Measurements from ENCODE around the gene GCNA. TPM values are rescaled to one million over a fixed set of nuclear protein-coding genes. Genes with fewer than 3 reads are reported as not detected.

GCNA gene
- total and polyA plus RNA-seq, 8 donors: 0.64 to 3.2 (median 2.3) TPM

- Histone ChIP-seq H3K9me3 (no peaks in the 10 kb centered on the region), H3K27me3 (no peaks in the 10 kb centered on the region), H3K4me1 (peaks cover 0 to 79% of the 10 kb centered on the region in 2 donors), H3K4me3 (no peak overlapping the region), H3K36me3 (peaks cover 0 to 23% of the 10 kb centered on the region in 2 donors), H3K27ac (peak overlapping the region; percentile 4 to 66)
- intact Hi-C loops (cut with DNase I): no loop called here
- ATAC-seq (peak; percentile 54), DNase-seq (no peak)
- TF ChIP-seq, protein P1, sequence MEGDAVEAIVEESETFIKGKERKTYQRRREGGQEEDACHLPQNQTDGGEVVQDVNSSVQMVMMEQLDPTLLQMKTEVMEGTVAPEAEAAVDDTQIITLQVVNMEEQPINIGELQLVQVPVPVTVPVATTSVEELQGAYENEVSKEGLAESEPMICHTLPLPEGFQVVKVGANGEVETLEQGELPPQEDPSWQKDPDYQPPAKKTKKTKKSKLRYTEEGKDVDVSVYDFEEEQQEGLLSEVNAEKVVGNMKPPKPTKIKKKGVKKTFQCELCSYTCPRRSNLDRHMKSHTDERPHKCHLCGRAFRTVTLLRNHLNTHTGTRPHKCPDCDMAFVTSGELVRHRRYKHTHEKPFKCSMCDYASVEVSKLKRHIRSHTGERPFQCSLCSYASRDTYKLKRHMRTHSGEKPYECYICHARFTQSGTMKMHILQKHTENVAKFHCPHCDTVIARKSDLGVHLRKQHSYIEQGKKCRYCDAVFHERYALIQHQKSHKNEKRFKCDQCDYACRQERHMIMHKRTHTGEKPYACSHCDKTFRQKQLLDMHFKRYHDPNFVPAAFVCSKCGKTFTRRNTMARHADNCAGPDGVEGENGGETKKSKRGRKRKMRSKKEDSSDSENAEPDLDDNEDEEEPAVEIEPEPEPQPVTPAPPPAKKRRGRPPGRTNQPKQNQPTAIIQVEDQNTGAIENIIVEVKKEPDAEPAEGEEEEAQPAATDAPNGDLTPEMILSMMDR (IDR thresholded peaks at IDR 0.05): no peak
Observed at GRCh38 chrX:71541210-71542022, 36.8 kb upstream of the GCNA start.

DNA sequence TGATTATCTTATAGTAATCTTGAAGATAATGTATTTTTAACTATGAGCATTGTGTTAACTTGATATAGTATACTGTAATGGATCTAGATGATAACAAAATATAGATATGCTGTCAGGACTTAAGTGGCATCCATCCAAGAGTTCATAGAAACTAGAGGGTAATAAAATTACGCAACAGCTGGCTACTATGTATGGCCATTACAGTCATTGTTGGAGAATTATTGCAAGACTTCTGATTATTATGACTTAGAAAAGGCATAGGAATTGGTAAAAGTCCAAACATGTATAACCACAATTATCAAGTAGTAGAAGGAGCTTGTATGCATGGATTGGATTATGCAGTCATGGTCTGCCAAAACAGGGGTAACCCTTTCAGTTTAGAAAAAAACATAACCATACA is 35.8 kb upstream of the GCNA start:
- Histone ChIP-seq H3K36me3 (peaks cover 0 to 33% of the 10 kb centered on the region in 2 donors), H3K4me3 (no peak overlapping the region), H3K27ac (peak overlapping the region; percentile 20 to 66), H3K27me3 (no peaks in the 10 kb centered on the region), H3K9me3 (no peaks in the 10 kb centered on the region), H3K4me1 (peaks cover 0 to 69% of the 10 kb centered on the region in 2 donors)
- ATAC-seq (no peak), DNase-seq (peak in 1 of 4 donors; percentile 36)
- TF ChIP-seq, protein P1 (IDR thresholded peaks at IDR 0.05): no peak
- intact Hi-C loops (cut with DNase I): no loop called here

DNA sequence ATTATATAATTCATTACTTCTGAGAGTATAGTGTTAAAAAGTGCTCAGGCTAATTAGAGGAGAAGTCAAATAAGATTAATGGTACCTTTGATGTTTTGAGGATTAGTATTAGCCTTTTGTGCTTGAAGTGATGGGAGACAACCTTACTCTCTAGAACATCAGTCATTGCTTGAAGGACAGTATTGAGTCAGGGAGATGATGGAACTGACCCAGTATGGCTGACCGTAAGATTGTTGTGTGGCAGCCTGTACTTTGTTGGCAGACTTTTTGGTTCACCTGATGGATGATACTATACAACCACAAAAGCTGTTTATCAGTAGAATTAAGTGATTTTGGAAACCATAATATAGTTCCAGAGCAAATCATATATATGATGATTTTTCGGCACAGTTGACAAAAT is 35.4 kb upstream of the GCNA start:
- intact Hi-C loops (cut with DNase I): no loop called here
- Histone ChIP-seq H3K4me1 (peaks cover 0 to 65% of the 10 kb centered on the region in 2 donors), H3K27ac (peak overlapping the region; percentile 20 to 66), H3K27me3 (no peaks in the 10 kb centered on the region), H3K4me3 (no peak overlapping the region), H3K9me3 (no peaks in the 10 kb centered on the region), H3K36me3 (peaks cover 0 to 37% of the 10 kb centered on the region in 2 donors)
- DNase-seq (no peak), ATAC-seq (no peak)
- TF ChIP-seq, protein P1 (IDR thresholded peaks at IDR 0.05): no peak

DNA sequence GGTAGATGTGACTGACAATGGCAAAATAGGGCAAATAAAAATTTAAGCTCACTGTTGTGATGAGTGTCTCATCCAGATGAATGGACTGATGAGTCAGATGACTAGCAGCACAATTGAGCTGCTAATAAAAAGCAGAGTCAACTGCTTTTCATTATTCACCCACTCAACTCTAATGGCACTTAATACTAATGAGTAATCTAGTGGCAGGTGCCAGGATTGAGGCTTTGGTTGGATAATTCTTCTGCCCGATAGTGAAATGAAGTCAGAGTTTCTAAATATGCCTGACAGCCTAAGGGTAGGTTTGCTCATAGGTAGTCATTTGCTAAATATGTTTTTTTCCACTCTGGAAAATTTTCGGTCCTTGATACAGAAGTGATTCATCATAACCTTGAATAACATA is 34.9 kb upstream of the GCNA start:
- ATAC-seq (peak; percentile 65), DNase-seq (no peak)
- Histone ChIP-seq H3K9me3 (no peaks in the 10 kb centered on the region), H3K4me1 (peaks cover 0 to 60% of the 10 kb centered on the region in 2 donors), H3K27me3 (no peaks in the 10 kb centered on the region), H3K36me3 (peaks cover 0 to 42% of the 10 kb centered on the region in 2 donors), H3K27ac (peak overlapping the region in 1 of 2 donors; percentile 20), H3K4me3 (no peak overlapping the region)
- intact Hi-C loops (cut with DNase I): no loop called here
- TF ChIP-seq, protein P1 (IDR thresholded peaks at IDR 0.05): no peak

GRCh38 chrX:71545364-71545763 is 32.9 kb upstream of the GCNA start:
- peaks cover 0 to 48% of the 10 kb centered on the region in 2 donors for H3K36me3 ChIP-seq
- H3K4me1 ChIP-seq: peaks cover 0 to 46% of the 10 kb centered on the region in 2 donors
- no peak for DNase-seq
- H3K27me3 ChIP-seq: no peaks in the 10 kb centered on the region
- TF ChIP-seq, protein P1 (IDR thresholded peaks at IDR 0.05): no peak
- no peaks in the 10 kb centered on the region for H3K9me3 ChIP-seq
- H3K27ac ChIP-seq: no peak overlapping the region
- no peak for ATAC-seq
- intact Hi-C loops (cut with DNase I): no loop called here
- no peak overlapping the region for H3K4me3 ChIP-seq

Measured in left lung (tissue), 10 donors.